Suprapubic skin (tissue), 4 donors: Measurements from ENCODE around the gene PLPP1. TPM values are rescaled to one million over a fixed set of nuclear protein-coding genes. Genes with fewer than 3 reads are reported as not detected.

Experiments used
- DNase-seq, 2 donors: peaks; one replicate each; pipeline ENCODE4 v3.0.0-alpha.2; 2019; ENCODE audit warnings: low spot score in 2 of 2
- H3K27ac ChIP-seq: fragments of 200-600 bp; sonication (generic); one replicate; pipeline ENCODE4 v1.5.1; 2019
- H3K27me3 ChIP-seq: fragments of 200-600 bp; sonication (generic); one replicate; pipeline ENCODE4 v1.5.1; 2019
- H3K36me3 ChIP-seq: fragments of 200-600 bp; sonication (generic); one replicate; pipeline ENCODE4 v1.5.1; 2019
- H3K4me1 ChIP-seq: fragments of 200-600 bp; sonication (generic); one replicate; pipeline ENCODE4 v1.5.1; 2019
- H3K4me3 ChIP-seq: fragments of 200-600 bp; sonication (generic); one replicate; pipeline ENCODE4 v1.5.1; 2019; ENCODE audit warnings: mild to moderate bottlenecking
- H3K9me3 ChIP-seq: fragments of 200-600 bp; sonication (generic); one replicate; pipeline ENCODE4 v1.5.1; 2019
- CTCF ChIP-seq, 2 donors: fragments of 200-600 bp in 1 of 2; fragments of 450-650 bp in 1 of 2; sonication (generic) in 1 of 2; IDR thresholded peaks; one replicate each; pipeline ENCODE4 v1.5.1; 2016 to 2019; ENCODE audit warnings: antibody characterized with exemption in 2 of 2, mild to moderate bottlenecking in 1 of 2, moderate library complexity in 1 of 2
- EP300 ChIP-seq: sonication (generic); formaldehyde crosslinking; IDR thresholded peaks from one replicate; pipeline ENCODE4 v1.6.1; 2017; ENCODE audit warnings: antibody characterized with exemption
- POLR2A ChIP-seq, 2 donors: fragments of 450-650 bp; IDR thresholded peaks; one replicate each; pipeline ENCODE4 v1.6.1; 2017; ENCODE audit warnings: antibody characterized with exemption in 2 of 2, mild to moderate bottlenecking in 2 of 2, moderate library complexity in 2 of 2
- POLR2AphosphoS5 ChIP-seq, 3 donors: sonication (generic); formaldehyde crosslinking; IDR thresholded peaks; one replicate each; pipeline ENCODE4 v1.6.1; 2017; ENCODE audit warnings: antibody characterized with exemption in 3 of 3
- WGBS: methylation state at CpG from one replicate; pipeline ENCODE4 v1.1.5; 2018; 5-methylcytosine and 5-hydroxymethylcytosine counted together
- total RNA-seq, 4 donors: library from RNA; depleted of rRNA; stranded (reverse); fragments of >200 nt; gene quantifications; one replicate each; pipeline ENCODE4 v1.1.0, GENCODE V29; 2016

PLPP1 gene
- total RNA-seq, 4 donors from 2014 or later: 57.8 to 81.6 (median 69.1) TPM

GRCh38 chr5:55502759-55503158, 32.0 kb downstream of the PLPP1 start:
- no peak for TF ChIP-seq EP300
- TF ChIP-seq POLR2A (IDR thresholded peaks at IDR 0.05): no peak
- TF ChIP-seq POLR2AphosphoS5 (IDR thresholded peaks at IDR 0.05): no peak
- no peak for TF ChIP-seq CTCF (IDR thresholded peaks at IDR 0.05)
- WGBS: 83% methylated on average over 3 of the region's 3 CpGs
- peaks cover 21% of the 10 kb centered on the region for H3K4me1 ChIP-seq
- no peaks in the 10 kb centered on the region for H3K36me3 ChIP-seq
- H3K9me3 ChIP-seq: no peaks in the 10 kb centered on the region
- no peak overlapping the region for H3K27ac ChIP-seq
- no peak overlapping the region for H3K4me3 ChIP-seq
- no peak for DNase-seq
- H3K27me3 ChIP-seq: no peaks in the 10 kb centered on the region

- Histone ChIP-seq H3K4me1 (peaks cover 15% of the 10 kb centered on the region), H3K36me3 (no peaks in the 10 kb centered on the region), H3K4me3 (no peak overlapping the region), H3K27me3 (no peaks in the 10 kb centered on the region), H3K9me3 (no peaks in the 10 kb centered on the region), H3K27ac (no peak overlapping the region)
- DNase-seq: no peak
- TF ChIP-seq POLR2A (IDR thresholded peaks at IDR 0.05) (no peak), POLR2AphosphoS5 (IDR thresholded peaks at IDR 0.05) (no peak), CTCF (IDR thresholded peaks at IDR 0.05) (no peak), EP300 (no peak)
- 83% methylated on average over 2 of the region's 2 CpGs for WGBS
Observed at GRCh38 chr5:55498457-55498856, 36.3 kb downstream of the PLPP1 start.

GRCh38 chr5:55497712-55498111, 37.1 kb downstream of the PLPP1 start:
- no peak for DNase-seq
- no peaks in the 10 kb centered on the region for H3K36me3 ChIP-seq
- no peaks in the 10 kb centered on the region for H3K9me3 ChIP-seq
- H3K4me3 ChIP-seq: no peak overlapping the region
- H3K4me1 ChIP-seq: peaks cover 11% of the 10 kb centered on the region
- TF ChIP-seq CTCF (IDR thresholded peaks at IDR 0.05) (no peak), EP300 (no peak), POLR2A (IDR thresholded peaks at IDR 0.05) (no peak), POLR2AphosphoS5 (IDR thresholded peaks at IDR 0.05) (no peak)
- no peak overlapping the region for H3K27ac ChIP-seq
- no peaks in the 10 kb centered on the region for H3K27me3 ChIP-seq

DNA sequence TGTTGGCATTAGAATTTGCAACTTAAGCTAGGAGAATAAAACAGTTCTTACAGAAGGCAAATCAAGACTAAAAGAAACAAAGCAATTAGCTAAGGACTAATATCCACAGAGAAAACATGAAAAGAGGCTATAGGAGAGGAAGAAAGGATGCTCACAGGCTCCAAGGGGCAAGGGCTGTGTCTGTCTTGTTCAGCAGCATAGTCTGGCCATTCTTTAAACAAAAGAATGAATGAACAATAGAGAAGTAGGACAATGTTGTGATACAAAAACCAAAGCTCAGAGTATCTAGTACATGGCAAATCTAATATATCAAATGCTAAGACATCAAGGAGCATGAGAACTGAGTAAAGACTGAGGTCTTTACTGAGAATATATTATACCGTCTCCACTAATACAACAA, 39.5 kb downstream of the PLPP1 start:
- TF ChIP-seq CTCF (IDR thresholded peaks at IDR 0.05) (no peak), POLR2A (IDR thresholded peaks at IDR 0.05) (no peak), EP300 (no peak), POLR2AphosphoS5 (IDR thresholded peaks at IDR 0.05) (no peak)
- 97% methylated on average over 1 of the region's 1 CpG for WGBS

GRCh38 chr5:55492449-55492848, 42.3 kb downstream of the PLPP1 start:
- Histone ChIP-seq H3K27me3 (no peaks in the 10 kb centered on the region), H3K27ac (no peak overlapping the region), H3K9me3 (no peaks in the 10 kb centered on the region), H3K36me3 (no peaks in the 10 kb centered on the region), H3K4me1 (peaks cover 13% of the 10 kb centered on the region), H3K4me3 (no peak overlapping the region)
- DNase-seq: no peak
- 54% methylated on average over 2 of the region's 2 CpGs for WGBS
- TF ChIP-seq CTCF (IDR thresholded peaks at IDR 0.05) (no peak), POLR2AphosphoS5 (IDR thresholded peaks at IDR 0.05) (no peak), POLR2A (IDR thresholded peaks at IDR 0.05) (no peak), EP300 (no peak)

More for the DNA sequence above, 39.5 kb downstream of the PLPP1 start:
- no peaks in the 10 kb centered on the region for H3K9me3 ChIP-seq
- no peak overlapping the region for H3K4me3 ChIP-seq
- no peak overlapping the region for H3K27ac ChIP-seq
- H3K36me3 ChIP-seq: no peaks in the 10 kb centered on the region
- no peak for DNase-seq
- peaks cover 17% of the 10 kb centered on the region for H3K4me1 ChIP-seq
- no peaks in the 10 kb centered on the region for H3K27me3 ChIP-seq
